Mammary epithelial cell (primary cell): ENCODE measurements around the gene ING1.

Experiments
- CTCF ChIP-seq, 2 donors: IDR thresholded peaks in 1 of 2; conservative IDR thresholded peaks in 1 of 2; 2 replicates each; pipeline ENCODE4 v1.5.1; 2011 to 2012; ENCODE audit warnings: inconsistent platforms in 2 of 2, low read length in 2 of 2, mild to moderate bottlenecking in 2 of 2, control low read depth in 1 of 2, low read depth in 1 of 2; ENCODE audit not compliant: insufficient read depth in 1 of 2; ENCODE audit errors: extremely low read depth in 1 of 2
- EZH2 ChIP-seq: IDR thresholded peaks from 2 replicates; pipeline ENCODE4 v1.6.1; 2012; ENCODE audit warnings: low read length, inconsistent platforms, borderline replicate concordance

- TF ChIP-seq CTCF (conservative IDR thresholded peaks at IDR 0.05 in 1 of 2, IDR thresholded peaks at IDR 0.05 in 1 of 2; ENCODE audit: extremely low read depth in 1 of 2, insufficient read depth in 1 of 2, low read depth in 1 of 2, low read length in 2 of 2), result no peak
- no peak for TF ChIP-seq EZH2
Observed at GRCh38 chr13:110719036-110719710, 5.7 kb downstream of the ING1 start.
